HG02973 (cell line): Measurements from ENCODE around the gene TTC28.
"Not testable (repeated sequence)": the region's sequence is repeated elsewhere in the genome, so short reads cannot be mapped to it uniquely, and the experiment has no call there.

Experiments
- ATAC-seq: cut with Tn5 transposase; IDR thresholded peaks from one replicate; pipeline ENCODE4 v1.9.1; 2021; ENCODE audit warnings: moderate library complexity; ENCODE audit not compliant: unreplicated experiment

TTC28 gene

DNA sequence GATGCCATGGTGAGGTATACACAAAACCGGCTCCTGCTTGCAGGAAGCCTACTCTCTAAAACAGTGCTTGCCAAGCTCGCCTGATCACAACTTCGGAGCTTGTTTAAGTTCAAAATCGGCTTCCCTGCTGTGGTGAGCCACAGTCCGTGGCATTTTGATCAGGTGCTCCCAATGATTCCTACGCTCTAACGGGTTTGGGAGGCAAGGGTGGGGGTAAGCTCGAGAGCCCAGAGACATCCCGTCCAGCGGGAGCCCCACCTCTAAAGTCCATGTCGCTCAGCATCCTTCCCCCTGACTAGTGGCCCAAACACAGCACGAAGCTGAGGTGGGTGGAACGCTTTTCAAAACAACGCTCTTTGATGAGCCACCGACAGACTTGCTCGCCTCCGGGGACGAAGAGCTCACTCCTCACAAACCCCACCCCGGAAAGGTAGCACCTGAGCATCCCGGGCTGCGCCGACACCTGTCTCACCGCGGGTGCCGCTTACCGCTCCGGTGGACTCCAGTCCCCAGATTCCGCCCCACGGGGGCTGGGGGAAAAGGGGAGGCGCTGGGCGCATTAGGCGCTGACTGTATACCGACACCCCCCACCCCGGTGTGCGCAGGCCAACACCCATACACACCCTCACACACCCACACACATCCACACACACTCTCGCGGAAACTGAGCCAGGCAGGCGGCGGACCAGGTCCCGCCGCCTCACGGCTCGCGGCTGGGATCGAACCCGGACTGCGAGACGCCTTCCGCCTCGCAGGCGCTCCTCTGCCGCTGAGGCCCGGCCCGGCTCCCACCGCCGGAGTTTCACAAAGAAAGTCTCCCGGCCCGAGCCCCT is 646 bp downstream of the TTC28 start:
- ATAC-seq, result not testable (repeated sequence)

GRCh38 chr22:28678170-28678569 is 1.5 kb downstream of the TTC28 start:
- not testable (repeated sequence) for ATAC-seq

DNA sequence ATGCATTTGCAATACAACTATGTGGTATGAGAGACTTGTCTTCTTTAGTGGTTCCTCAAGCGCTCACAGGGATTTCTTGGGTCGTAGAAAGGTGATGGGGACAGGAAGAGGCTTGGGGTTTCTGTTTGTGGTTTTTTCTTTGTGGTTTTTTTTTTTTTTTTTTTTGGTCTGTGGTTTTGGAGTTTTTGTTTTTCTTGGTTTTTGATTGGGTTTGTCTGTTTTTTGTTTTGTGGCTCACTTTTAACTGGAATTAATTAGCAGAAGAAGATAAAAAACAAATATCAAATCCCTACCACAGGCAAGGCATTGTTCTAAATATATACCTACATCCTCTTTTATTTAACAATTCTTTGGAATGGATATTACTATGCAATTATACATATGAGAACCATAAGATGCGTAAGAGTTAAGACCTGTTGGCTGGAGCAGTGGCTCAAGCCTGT is 5.5 kb downstream of the TTC28 start:
- no peak for ATAC-seq

DNA sequence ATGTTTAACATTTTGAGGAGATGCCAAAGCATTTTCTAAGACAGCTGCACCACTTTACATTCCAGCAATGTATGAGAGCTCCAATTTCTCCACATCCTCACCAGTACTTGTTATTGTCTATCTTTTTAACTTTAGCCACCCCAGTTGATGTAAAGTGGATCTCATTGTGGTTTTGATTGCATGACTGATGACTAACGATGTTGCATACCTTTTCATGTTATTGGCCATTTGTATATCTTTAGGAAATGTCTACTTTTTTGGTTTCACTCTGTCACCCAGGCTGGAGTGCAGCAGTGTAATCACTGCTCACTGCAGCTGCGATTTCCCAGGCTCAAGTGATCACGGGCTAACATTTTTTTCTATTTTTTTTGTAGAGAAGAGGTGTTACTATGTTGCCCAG is 8.9 kb downstream of the TTC28 start:
- ATAC-seq, result no peak

- ATAC-seq, result no peak
Observed at GRCh38 chr22:28670161-28670560, 9.5 kb downstream of the TTC28 start.

DNA sequence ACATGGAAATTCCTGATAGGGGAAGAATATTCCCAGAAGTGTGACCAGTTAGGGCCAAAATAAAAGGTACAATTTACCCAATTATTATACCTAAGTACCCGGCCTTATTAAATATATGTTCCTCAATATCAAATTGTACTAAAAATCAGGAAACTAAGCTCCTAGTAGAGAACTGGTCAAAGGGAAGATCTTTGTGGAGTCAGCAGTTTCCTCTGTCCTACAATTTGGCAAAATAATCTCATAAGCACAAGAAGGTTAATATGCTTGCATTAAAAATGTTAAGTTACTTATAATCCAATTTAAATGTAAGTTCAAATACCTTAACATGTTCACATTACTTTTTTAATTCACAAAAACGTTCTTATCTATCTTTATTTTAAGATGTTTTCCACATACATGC is 10.3 kb downstream of the TTC28 start:
- ATAC-seq, result no peak

- ATAC-seq, result not testable (repeated sequence)
Observed at GRCh38 chr22:28663569-28663942, 16.1 kb downstream of the TTC28 start.

- ATAC-seq, result no peak
Observed at GRCh38 chr22:28658448-28658847, 21.2 kb downstream of the TTC28 start.

- ATAC-seq, result no peak
Observed at GRCh38 chr22:28656181-28656580, 23.5 kb downstream of the TTC28 start.

GRCh38 chr22:28650463-28650862 is 29.2 kb downstream of the TTC28 start:
- no peak for ATAC-seq

GRCh38 chr22:28648792-28649191 is 30.8 kb downstream of the TTC28 start:
- no peak for ATAC-seq

DNA sequence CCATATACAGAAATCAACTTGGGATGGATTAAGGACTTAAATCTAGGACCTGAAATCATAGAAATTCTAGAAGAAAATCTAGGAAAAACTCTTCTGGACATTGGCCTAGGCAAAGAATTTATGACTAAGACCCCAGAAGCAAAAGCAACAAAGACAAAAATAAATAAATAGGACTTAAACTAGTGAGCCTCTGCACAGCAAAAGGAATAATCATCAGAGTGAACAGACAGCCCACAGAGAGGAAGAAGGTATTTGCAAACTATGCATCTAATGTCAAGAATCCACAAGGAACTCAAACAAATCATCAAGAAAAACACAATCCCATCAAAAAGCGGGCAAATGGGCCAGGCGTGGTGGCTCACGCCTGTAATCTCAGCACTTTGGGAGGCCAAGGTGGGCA is 32.4 kb downstream of the TTC28 start:
- ATAC-seq, result no peak

DNA sequence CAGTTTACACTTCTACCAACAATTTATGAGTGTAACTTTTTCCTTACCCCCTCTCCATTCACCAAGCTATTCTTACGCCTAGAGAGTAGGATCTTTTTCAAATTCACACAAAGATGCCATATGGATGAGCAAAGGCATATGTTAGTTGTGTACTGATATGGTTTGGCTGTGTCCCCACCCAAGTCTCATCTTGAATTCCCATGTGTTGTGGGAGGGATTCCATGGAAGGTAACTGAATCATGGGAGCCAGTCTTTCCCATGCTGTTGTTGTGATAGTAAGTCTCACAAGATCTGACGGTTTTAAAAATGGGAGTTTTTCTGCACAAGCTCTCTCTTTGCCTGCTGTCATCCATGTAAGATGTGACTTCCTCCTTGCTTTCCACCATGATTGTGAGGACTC is 40.3 kb downstream of the TTC28 start:
- ATAC-seq, result no peak

DNA sequence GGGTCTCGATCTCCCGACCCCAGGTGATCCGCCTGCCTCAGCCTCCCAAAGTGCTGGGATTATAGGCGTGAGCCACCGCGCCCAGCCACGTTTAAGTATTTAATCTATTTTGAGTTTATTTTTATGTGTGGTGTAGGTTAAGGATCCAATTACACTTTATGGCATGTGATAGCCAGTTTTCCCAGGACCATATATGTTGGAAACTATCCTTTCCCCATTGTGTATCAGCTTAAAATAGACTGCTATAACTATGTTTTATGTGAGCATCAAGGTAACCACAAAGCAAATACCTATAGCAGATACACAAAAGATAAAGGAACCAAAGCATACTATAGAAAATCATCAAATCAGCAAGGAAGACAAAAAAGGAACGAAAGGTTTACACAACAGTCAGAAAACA is 42.4 kb downstream of the TTC28 start:
- ATAC-seq, result no peak

- no peak for ATAC-seq
Observed at GRCh38 chr22:28630177-28630574, 49.5 kb downstream of the TTC28 start.

DNA sequence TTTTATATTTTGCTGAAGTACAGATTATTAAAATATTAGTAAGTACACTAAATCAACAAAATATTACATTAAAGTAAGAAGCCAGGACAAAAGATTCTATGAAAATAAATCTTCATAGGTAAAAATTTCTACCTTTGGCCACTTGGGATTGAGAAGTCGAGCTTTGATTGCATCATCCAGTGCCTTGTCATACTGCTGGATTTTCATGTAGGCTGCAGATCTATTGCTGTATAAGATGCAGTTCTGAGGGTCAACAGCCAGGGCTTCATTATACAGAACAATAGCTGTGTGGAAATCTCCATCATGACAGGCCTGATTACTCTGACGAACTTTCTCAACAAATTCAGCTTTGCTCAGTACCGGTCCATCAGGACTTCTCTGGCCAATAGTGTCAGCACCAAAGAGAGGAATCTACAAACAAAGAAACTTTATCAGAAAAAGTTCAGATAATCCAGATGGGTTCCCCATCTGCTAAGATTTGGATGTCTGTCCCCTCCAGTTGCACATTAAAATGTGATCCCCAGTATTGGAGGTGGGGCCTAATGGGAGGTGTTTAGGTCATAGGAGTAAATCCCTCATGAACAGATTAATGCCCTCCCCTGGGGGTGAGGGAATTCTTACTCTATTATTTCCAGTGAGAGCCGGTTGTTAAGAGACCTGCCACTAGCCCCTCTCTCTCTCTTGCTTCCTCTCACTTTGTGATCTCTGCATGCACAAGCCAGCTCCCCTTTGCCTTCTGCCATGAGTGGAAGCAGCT is 50.0 kb downstream of the TTC28 start:
- no peak for ATAC-seq

DNA sequence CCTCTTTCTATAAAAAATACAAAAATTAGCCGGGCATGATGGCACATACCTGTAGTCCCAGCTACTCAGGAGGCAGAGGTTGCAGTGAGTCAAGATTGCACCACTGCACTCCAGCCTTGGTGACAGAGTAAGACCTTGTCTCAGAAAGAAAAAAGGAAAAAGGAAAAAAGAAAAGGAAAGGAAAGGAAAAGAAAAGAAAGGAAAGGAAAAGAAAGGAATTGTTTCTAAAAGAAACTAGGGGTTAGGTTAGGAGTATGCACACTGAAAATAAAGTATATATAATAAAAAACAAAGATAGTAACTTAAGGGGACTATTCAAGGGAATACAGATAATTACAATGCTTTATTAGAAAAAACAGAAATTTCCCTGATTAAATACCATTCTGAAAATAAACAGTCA is 50.9 kb downstream of the TTC28 start:
- ATAC-seq, result no peak

GRCh38 chr22:28627791-28628190 is 51.8 kb downstream of the TTC28 start:
- ATAC-seq, result no peak

GRCh38 chr22:28620244-28620922 is 59.3 kb downstream of the TTC28 start:
- no peak for ATAC-seq

DNA sequence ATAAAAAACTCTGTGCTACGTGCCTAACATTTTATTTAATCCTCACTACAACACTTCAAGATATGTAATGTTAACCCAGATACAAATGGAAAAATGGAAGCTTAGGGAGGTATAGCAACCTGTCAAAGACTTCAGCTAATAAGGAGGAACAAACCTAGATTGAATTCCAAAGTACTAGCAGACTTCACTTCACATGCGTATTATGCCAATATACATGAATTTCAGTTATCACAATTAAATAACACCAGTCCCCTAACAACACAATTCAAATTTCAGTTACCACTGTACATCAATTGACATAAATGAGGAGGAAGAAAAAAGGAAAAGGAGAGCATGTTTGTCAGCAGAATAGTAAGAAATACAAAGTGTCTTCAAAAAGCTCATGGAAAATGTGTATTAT is 60.4 kb downstream of the TTC28 start:
- no peak for ATAC-seq

DNA sequence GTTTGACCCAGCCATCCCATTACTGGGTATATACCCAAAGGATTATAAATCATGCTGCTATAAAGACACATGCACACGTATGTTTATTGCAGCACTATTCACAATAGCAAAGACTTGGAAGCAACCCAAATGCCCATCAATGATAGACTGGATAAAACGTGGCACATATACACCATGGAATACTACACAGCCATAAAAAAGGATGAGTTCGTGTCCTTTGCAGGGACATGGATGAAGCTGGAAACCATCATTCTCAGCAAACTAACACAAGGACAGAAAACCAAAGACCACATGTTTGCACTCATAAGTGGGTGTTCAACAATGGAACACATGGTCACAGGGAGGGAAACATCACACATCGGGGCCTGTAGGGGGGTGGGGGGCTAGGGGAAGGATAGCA is 64.2 kb downstream of the TTC28 start:
- ATAC-seq, result not testable (repeated sequence)

- no peak for ATAC-seq
Observed at GRCh38 chr22:28609921-28610320, 69.7 kb downstream of the TTC28 start.
